ENCODE measurements around the gene GGPS1. TPM values are rescaled to one million over a fixed set of nuclear protein-coding genes. Genes with fewer than 3 reads are reported as not detected.
"Not testable (repeated sequence)": the region's sequence is repeated elsewhere in the genome, so short reads cannot be mapped to it uniquely, and the experiment has no call there.

The GGPS1 gene
- total RNA-seq, 1 experiment from 2014 or later = 42.8 TPM

DNA sequence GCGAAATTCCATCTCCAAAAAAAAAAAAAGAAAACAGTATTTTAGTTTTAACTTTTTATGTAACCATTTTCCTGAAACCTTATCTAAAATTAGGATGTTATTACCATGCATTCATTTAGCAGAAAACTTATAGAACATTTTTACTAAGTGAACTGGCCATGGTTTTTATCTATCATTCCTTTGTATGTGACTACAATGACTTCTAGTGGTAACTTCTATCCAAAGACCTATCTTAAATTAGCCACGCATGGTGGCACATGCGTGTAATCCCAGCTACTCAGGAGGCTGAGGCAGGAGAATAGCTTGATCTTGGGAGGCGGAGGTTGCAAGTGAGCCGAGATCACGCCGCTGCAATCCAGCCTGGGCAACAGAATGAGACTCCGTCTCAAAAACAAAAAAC is 11.4 kb downstream of the GGPS1 start:
- no peak for DNase-seq (ENCODE audit: low read depth)

DNA sequence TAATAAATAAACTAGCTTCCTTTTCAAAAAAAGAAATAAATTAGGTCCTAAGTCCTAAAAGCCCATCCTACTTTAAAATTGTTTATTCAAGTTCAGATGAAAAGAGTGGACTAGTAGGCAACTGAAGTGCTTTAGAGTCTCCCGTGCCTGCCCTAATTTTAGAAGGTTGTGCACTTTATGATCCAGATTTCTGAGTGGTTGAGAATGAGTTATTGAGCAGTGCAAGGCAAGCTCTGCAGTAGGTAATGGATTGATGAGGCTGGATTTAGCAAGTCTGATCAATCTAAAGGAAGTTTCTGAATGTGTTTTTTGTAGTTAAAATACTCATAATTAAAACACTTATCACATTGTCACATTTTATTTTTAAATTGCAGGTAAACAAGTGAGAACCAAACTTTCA is 13.0 kb downstream of the GGPS1 start:
- DNase-seq (ENCODE audit: low read depth) = no peak

DNA sequence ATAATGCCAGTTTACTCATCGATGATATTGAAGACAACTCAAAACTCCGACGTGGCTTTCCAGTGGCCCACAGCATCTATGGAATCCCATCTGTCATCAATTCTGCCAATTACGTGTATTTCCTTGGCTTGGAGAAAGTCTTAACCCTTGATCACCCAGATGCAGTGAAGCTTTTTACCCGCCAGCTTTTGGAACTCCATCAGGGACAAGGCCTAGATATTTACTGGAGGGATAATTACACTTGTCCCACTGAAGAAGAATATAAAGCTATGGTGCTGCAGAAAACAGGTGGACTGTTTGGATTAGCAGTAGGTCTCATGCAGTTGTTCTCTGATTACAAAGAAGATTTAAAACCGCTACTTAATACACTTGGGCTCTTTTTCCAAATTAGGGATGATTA is 13.7 kb downstream of the GGPS1 start:
- no peak for DNase-seq (ENCODE audit: low read depth)

DNA sequence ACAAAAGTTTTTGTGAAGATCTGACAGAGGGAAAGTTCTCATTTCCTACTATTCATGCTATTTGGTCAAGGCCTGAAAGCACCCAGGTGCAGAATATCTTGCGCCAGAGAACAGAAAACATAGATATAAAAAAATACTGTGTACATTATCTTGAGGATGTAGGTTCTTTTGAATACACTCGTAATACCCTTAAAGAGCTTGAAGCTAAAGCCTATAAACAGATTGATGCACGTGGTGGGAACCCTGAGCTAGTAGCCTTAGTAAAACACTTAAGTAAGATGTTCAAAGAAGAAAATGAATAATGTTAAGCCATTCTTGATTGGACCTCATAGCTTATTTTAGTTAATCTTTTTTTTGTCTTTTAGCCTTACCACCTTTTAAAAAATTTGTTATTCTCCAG is 14.1 kb downstream of the GGPS1 start:
- no peak for DNase-seq (ENCODE audit: low read depth)

DNA sequence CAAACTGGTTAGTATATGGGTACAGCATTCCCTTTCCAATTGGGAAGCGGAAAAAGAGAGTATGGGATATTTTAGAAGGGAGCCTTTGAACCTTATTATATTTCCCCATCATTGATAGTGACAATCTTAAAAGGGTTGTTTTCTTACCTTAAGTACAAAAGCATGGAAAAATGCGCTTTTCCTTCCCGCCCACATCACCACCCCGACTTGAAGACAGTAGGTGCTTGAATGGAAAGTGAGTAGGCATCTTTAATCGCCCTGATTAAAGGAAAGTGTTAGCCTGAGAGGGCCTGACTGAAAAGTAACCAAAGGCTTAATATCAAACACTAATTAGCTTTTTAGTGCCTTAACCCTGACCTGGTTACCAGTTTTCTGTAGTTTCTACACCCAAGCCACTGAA is 15.4 kb downstream of the GGPS1 start:
- DNase-seq (ENCODE audit: low read depth) = no peak

DNA sequence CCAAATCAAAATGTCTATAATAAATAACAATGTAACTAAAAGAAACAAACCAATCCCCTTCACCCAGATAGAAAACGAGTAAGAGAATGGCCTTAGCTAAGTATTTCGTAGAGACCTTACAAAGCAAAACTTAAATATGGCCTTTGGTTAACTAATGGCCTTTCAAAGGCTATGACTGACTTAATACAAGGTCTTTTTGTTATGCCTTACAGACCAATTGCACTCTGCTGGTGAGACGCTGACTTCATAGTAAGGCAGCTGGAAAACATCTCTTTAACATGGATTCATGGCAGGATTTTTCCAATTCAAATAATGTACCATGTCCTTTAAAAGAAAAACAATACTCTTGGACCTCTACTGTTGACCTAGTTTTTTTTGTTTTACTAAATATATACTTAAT is 23.1 kb downstream of the GGPS1 start:
- no peak for DNase-seq (ENCODE audit: low read depth)

DNA sequence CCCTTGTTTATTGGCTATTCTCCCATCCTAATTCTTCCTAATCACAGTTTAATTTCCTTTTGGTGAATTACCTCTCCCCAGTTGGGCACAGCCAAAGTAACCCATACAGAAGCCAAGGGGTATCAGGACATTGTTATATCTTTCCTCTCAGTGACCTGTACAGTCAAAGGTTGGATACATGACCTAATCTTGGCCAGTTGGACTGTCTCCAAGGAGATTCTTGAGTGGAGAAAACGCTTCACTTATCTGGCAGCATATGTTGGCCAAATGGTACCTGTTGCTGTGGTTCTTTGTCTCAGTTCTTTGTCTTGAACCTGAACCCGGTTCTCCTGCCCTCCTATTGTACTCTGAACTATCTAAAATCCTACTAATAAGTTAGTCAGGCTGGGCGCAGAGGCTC is 23.5 kb downstream of the GGPS1 start:
- no peak for DNase-seq (ENCODE audit: low read depth)

DNA sequence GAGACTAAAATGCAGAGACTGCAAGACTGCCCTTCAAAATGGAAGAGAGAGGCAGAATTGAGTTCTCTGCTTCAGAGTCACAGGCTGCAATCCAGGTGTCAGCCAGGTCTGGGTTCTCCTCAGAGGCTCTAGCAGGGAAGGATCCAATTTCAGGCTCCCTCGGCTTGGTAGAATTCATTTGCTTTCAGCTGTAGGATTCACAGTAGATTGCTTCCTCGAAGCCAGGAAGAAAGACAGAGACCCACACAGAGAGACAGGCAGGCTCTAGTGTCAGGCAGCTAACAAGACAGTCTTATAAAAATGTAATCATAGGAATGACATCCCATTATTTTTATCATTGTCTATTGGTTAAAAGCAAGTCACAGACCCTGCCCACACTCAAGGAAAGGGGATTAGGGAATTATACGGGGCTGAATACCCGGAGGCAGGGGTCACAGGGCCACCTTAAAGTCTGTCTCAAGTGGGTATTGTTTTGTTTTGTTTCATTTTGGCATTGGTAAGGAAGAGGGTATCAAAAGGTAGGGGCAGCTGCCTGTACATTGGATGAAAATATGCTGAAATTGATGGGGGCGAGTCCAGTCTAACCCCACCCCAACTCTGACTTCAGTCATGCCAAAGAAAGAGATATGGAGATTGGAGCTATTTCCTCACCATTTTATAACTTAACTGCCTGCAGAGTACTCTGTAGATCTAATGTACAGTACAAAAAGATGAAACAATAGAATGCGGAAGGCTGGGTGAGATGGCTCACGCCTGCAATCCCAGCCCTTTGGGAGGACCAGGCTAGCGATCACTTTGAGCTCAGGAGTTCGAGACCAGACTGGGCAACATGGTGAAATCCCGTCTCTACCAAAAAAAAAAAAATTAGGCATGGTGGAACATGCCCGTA is 29.4 kb downstream of the GGPS1 start:
- DNase-seq (ENCODE audit: low read depth) = no peak

DNA sequence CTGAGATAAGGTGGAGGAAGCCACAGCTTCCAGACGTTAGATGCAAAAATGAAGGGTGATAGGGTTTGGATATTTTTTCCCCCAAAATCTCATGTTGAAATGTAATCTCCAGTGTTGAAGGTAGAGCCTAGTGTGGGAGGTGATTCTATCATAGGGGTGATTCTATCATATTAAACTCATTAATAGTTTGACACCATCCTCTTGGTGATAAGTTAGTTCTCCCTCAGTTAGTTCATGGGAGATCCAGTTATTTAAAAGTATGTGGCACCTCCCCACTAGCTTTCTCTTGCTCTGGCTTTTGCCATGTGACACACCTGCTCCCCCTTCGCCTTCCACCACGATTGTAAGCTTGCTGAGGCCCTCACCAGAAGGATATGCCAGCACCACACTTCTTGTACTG is 30.5 kb downstream of the GGPS1 start:
- DNase-seq (ENCODE audit: low read depth) = no peak

DNA sequence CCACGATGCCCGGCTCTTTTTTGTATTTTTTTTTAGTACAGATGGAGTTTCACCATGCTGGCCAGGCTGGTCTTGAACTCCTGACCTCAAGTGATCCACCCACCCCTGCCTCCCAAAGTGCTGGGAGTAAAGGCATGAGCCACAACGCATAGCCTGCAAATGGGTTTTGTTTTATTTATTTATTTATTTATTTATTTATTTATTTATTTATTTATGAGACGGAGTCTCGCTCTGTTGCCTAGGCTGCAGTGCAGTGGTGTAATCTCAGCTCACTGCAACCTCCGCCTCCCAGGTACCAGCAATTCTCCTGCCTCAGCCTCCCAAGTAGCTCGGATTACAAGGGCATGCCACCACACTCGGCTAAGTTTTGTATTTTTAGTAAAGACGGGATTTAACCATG is 35.8 kb downstream of the GGPS1 start:
- not testable (repeated sequence) for DNase-seq (ENCODE audit: low read depth)

DNA sequence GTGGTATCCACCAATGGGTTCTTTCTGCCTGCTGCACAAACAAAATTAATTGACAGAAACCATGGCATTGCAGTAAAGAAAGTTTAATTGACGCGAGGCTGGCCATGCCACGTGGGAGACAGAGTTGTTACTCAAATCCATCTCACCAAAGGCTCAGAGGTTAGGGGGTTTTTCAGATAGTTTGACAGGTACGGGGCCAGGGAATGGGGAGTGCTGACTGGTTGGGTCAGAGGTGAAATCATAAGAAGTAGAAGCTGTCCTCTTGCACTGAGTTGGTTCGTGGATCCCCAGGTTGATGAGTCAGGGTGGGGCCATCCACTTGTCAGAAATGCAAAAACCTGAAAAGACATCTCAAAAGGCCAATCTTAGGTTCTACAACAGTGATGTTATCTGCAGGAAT is 37.9 kb downstream of the GGPS1 start:
- DNase-seq (ENCODE audit: low read depth) = no peak

DNA sequence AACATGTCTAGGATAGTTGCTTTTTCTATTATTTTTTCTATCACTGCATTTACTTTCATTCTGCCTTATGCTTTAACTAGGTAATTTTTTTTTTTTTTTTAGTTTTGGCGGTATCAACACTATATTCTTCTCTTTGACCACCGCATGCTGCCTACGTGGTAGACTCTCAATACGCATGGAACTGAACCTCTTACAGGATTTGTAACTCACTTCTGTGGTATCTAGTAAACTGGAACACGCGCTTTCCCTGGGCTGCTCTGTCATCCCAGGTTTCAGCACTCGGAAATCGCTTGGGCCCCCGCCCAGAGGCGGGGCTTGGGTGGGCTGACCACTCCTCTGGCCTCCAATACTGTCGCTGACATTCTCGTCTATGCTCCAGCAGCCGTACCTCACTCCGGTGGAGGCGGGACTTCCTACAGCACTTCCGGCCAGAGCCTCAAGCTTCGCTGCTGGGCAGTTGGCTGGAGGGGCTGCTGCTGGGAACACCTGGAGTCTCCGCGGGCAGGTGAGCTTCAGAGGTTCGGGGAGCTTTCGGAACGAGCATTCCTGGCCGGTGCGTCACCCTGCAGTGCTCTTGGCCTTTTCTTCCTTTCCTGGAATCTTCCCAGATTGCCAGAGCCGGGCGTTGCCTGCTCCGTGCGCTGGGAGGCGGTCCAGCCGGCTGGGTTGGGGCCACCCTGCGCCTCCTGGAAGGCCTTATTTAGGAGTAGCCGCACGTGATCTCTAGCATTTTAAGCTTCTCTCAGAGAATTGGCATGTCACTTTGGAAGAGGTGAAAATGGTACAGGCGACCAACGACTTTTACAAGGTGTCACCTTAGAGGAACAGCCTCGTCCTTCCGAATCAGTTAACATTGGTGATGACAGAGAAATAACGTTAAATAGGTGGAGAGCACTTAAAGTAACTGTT is 38.9 kb downstream of the GGPS1 start, which contains the start of gene TBCE:
Gene TBCE, plus strand, starts transcription at position 428 of the 909 bp plus-strand sequence. CDS start 12,623 bp downstream, outside the sequence.
- peak; percentile 98 for DNase-seq (ENCODE audit: low read depth)

DNA sequence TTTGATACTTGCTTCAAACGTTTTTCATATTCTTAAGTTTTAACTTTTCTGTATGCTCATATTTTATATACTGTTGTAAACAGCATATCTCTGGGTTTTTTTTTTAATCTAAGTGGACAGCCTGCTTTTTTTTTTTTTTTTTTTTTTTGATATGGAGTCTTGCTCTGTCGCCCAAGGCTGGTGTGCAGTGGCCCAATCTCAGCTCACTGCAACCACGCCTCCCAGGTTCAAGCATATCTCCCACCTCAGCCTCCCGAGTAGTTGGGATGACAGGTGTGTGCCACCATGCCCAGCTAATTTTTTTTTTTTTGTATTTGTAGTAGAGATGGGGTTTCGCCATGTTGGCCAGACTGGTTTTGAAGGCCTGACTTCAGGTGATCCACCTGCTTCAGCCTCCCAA is 40.1 kb downstream of the GGPS1 start:
- DNase-seq (ENCODE audit: low read depth) = no peak

DNA sequence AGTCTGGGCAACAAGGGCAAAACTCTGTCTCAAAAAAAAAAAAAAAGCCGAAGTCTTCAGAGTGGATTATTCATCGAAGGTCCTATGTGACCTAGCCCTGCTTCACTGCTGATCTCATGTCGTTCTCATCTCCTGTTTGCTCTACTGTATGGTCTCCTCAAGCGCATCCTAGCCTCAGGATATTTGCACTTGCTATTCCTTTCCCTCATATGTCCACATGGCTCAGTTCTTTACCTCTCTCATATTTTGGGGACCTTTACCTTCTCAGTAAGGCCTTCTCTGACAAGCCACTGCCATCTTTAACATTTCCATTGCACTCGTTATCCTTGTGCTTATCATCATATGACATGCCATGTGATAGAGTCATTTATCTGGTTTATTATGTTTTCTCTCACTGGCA is 41.4 kb downstream of the GGPS1 start:
- DNase-seq (ENCODE audit: low read depth) = no peak

DNA sequence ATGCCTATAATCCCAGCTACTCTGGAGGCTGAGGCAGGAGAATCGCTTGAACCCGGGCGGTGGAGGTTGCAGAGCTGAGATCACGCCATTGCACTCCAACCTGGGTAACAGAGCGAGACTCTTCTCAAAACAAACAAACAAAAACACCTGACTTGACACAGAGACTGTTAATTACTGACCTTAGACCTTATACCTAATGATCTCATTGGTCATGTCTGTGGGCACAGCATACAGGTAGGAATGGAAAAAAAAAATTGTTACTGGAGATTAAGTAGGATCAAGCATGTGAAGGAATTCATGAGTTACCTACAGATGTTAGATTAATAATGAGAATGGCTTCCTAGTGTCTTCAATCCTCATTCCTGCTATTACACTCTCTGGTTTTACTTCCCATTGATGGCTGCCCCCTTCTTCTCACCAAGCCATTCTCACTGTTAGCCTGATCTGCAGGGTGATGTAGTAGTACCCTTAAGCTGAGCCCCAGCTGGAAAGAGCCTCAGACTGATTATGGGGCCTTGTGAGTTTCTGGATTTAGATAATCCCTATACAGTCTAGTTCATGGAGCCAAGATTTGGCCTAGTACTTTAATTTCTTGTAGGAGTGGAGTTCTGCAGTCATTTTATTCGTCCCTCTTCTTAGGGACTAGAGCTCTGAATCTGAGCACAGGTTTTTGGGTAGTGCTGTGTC is 47.7 kb downstream of the GGPS1 start:
- no peak for DNase-seq (ENCODE audit: low read depth)

DNA sequence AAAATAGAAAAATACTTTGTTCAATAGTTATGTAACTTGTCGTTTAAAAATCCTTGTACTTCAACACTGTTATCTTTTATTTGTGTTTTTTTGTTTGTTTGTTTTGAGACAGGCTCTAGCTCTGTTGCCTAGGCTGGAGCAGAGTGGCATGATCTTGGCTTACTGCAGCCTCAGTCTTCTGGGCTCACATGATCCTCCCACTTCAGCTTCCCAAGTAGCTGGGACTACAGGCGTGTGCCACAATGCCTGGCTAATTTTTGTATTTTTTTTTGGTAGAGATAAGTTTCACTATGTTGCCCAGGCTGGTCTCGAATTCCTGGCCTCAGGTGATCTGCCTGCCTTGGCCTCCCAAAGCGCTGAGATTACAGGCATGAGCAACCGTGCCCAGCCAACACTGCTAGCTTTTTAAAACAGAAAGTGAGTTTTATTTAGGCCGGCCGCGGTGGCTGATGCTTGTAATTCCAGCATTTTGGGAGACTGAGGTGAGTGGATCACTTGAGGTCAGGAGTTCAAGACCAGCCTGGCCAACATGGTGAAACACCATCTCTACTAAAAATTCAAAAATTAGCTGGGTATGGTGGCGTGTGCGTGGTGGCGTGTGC is 49.9 kb downstream of the GGPS1 start:
- not testable (repeated sequence) for DNase-seq (ENCODE audit: low read depth)

DNA sequence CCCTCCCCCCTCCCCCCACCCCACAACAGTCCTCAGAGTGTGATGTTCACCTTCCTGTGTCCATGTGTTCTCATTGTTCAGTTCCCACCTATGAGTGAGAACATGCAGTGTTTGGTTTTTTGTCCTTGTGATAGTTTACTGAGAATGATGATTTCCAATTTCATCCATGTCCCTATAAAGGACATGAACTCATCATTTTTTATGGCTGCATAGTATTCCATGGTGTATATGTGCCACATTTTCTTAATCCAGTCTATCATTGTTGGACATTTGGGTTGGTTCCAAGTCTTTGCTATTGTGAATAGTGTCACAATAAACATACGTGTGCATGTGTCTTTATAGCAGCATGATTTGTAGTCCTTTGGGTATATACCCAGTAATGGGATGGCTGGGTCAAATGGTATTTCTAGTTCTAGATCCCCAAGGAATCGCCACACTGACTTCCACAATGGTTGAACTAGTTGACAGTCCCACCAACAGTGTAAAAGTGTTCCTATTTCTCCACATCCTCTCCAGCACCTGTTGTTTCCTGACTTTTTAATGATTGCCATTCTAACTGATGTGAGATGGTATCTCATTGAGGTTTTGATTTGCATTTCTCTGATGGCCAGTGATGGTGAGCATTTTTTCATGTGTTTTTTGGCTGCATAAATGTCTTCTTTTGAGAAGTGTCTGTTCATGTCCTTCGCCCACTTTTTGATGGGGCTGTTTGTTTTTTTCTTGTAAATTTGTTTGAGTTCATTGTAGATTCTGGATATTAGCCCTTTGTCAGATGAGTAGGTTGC is 53.8 kb downstream of the GGPS1 start:
- not testable (repeated sequence) for DNase-seq (ENCODE audit: low read depth)

DNA sequence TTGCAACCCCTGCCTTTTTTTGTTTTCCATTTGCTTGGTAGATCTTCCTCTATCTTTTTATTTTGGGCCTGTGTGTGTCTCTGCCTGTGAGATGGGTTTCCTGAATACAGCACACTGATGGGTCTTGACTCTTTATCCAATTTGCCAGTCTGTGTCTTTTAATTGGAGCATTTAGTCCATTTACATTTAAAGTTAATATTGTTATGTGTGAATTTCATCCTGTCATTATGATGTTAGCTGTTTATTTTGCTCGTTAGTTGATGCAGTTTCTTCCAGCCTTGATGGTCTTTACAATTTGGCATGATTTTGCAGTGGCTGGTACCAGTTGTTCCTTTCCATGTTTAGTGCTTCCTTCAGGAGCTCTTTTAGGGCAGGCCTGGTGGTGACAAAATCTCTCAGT is 57.3 kb downstream of the GGPS1 start:
- not testable (repeated sequence) for DNase-seq (ENCODE audit: low read depth)

DNA sequence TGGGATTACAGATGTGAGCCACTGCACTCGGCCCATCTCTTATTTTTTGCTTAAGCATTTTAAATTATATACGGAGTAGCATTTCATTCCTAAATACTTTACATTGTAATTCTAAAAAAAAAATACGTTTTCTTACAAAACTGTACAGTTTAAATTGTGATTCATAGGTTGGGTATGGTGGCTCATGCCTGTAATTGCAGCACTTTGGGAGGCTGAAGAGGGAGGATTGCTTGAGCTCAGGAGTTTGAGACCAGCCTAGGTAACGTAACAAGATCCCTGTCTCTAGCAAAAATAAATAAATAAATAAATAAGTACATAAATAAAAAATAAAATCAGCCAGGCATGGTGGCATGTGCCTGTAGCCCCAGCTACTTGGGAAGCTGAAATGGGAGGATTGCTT is 63.5 kb downstream of the GGPS1 start:
- peak; percentile 40 for DNase-seq (ENCODE audit: low read depth)
